Esophagus mucosa (tissue), 1 donor: ENCODE measurements around the gene BIRC7. TPM values are rescaled to one million over a fixed set of nuclear protein-coding genes. Genes with fewer than 3 reads are reported as not detected.
"Not testable (repeated sequence)": the region's sequence is repeated elsewhere in the genome, so short reads cannot be mapped to it uniquely, and the experiment has no call there.

Source experiments
- ATAC-seq: fragments of 200-7000 bp; cut with Tn5 transposase; one replicate; pipeline ENCODE4 v1.9.1; 2020
- total RNA-seq: library from RNA; stranded (reverse); gene quantifications from one replicate; pipeline ENCODE4 v1.2.4, GENCODE V29; 2023
- donor health status: DM: yes; HTN: yes; CAD: no.

Gene BIRC7
- total RNA-seq, 1 donor from 2014 or later: not detected

DNA sequence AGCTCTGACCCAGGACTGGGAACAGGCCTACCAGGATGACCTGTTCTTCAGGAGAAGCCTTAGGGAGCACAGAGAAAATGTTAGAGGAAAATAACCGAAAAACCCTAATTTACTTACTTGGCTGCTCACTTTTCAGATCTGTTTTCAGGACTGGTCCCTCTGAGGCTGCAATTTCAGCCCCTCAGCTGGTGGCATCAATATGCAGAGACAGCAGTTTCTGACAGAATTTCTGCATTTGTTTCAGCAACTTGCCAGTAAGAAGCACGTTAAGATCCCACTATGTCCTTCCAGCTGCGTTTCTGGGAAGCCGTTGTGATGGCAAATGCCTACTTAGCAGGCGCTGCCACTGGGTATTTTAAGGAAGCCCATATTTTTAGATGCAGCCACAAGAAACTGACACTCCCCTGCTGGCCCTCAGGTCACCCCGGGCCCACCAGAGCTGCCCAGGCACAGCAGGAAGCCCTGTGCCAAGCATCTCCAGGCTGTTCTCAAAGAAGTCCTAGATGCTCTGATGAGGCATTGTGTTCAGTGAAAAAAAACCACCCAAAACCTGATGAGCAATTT, 27.3 kb upstream of the BIRC7 start:
- no peak for ATAC-seq

DNA sequence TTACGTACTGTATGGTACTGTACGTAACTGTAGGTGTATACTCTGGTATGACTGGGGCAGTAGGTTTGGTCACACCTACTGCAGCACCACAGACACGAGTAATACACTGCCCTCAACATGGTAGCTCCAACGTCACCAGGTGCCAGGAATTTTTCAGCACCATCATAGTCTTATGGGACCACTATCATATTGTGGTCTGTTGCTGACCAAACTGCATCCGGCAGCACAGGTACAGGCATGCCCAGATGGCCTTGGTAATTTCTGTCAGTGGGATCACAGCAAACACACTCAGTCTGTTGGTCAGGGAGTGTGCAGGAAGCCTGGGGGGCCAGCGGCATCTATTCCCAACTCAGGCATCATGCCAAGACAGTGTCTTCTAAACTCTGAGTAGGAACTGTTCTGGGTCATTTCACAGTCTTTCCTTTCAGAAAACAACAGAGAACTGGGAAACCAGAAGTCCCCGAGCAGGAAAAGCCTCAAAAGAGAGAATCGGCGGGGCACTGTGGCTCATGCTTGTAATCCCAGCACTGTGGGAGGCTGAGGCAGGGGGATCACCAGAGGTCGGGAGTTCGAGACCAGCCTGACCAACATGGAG, 25.6 kb upstream of the BIRC7 start:
- no peak for ATAC-seq

DNA sequence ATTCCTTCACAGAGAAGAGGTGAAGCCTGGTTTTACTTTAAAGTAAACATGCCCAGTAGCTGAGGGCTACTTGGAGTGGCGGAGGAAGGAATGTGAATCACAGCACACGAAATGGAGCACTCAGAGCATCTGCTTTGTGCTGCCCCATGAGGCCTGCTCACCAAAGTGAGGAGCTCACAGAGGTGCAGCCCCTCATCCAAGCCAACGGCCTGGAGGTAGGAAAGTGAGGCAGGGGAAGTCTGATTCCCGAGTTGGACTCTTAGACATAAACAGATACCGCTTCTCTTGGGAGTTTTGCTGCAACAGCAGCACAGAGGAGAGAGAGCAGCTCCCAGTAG, 23.3 kb upstream of the BIRC7 start:
- ATAC-seq: no peak

DNA sequence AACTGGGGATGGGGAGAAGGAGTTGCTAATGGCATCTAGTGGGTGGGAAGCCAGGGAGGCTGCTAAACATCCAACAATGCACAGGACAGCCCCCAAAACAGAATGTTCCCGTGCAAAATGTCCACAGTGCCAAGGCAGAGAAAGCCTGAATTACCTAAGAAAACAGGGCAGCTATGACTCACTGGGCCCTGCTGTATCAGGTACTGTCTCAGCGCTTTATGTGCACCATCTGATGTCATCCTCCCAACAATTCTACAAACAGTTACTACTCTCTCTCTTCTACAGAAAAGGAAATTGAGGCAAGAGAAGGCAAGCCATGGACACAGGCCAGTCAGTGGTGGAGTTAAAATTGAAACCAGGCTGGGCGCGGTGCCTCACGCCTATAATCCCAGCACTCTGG, 22.9 kb upstream of the BIRC7 start:
- peak; percentile 32 for ATAC-seq

DNA sequence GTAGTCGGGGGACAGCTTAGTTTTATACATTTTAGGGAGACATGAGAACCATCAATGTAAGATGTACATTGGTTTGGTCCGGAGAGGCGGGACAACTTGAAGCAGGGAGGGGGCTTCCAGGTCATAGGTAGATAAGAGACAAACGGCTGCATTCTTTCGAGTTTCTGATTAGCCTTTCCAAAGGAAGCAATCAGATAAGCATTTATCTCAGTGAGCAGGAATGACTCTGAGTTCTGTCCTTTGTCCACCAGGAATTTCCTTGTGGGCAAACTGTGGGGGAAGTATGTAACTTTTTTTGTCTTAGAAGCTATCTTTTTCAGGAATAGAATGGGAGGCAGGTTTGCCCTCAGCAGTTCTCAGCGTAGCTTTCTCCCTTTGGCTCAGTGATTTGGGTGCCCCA, 21.2 kb upstream of the BIRC7 start:
- ATAC-seq: no peak

DNA sequence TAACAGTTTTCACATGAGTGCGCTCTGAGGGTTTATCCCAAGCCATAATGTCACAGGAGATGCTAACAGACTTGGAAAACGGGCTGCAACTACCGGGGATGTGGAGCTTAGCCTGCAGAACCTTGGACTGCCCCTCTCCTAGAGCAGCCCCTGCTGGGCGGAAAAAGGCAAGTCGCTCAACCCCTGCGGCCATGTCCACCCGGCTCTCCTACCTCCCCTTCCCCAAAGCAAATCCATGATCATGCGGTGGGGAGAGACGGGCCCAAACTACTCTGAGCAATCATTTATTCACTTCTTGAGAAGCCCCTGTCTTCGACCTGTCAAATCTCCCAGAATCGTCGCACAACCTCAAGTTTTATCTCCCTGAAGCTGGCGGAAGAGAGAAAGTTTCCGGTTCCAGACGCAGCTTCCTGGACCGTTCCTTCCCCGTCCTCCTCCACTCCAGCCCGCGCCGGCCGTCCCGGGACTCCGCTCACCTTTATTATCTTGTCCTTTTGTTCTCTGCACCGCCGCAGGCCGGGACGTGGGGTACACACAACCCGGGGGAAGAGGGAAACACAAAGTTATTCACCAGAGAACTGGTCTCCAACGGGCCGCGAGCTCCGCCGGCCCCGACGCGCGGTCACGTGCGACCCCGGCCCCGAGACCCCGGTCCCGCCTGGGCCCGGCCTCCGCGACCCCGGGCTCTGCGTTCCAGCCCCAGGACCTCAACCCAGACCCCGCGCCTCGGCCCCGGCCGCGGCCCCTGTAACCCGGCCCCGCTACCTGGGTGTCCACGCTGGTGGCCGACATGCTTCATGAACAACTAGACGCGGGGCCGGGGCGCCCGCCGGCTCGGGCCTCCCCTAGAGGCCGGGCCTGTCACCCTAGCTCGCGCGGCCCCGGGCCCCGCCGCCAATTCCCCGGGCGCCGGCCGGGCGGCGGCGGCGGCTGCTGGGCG, 20.3 kb upstream of the BIRC7 start:
- ATAC-seq: peak; percentile 4

DNA sequence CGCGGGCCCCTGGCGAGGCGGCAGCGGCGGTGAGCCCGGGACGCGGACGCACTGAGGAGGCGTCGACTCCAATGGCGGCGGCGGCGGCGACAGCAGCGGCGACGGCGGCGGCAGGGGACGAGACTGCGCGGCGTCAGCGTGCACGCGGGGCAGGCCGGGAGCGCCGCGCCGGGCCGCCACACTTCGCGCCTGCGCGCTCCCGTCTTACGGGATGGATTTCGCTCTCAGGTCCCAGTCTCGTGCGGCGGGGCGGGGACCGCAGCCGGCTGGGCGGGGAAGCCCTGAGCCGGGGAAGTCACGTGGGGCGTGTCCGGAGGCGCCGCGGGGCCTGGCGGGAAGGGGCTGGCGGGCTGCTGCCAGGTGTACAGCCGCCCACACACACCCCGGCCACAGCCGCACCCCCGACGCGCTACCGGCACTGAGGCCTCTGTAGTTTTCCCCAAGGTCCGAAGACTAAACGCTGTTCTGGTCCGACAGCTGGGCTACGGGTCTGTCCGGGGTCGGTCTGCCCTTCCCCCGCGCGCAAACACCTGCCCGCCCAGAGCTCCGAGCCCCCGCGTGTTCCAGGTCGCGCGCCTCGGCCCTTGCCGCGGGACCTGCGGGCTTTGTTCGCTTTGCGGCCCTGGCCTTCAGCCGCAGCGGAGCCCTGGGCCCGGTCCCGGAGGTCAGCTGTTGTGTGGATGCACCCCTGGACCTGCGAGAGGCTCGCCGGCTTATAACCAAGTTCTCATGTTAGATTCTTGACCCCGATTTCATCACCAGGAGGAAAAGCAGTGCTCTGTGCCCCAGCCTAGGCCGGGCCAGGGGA, 19.5 kb upstream of the BIRC7 start, which contains the start of gene YTHDF1:
Gene YTHDF1 (minus strand): TSS at position 91 of the 808 bp plus-strand sequence. CDS start 239 bp downstream, outside the sequence.
- peak; percentile 96 for ATAC-seq

DNA sequence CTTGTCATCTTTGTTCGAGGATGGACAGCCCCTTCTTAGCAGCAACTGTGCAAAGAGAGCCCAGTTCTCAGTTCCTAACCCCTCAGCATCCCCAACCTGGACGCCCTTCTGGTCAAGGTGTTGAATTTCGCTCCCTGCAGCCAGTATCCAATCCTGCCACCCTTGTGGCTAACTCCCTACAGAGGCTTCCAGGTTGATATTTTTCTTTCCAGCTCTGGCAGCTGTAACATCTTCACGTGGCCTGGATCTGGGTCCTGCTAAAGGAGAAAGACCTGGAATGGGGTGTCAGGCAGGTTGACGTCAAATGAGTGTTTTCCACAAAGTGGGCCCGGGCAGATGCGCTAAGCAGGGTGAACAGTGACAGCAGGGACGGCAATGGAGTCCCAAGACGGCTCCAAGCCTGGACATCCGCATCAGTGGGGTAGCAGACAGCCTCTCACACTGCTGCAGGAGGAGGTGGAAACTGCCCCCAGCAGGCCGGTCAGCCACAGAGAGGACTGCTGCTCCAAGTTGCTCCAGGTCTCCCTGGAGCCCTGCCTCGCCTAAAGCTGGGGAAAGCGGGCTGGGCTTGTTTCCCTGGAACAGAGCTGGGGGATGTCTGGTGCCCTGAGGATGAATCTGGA, 18.7 kb upstream of the BIRC7 start:
- ATAC-seq: no peak

DNA sequence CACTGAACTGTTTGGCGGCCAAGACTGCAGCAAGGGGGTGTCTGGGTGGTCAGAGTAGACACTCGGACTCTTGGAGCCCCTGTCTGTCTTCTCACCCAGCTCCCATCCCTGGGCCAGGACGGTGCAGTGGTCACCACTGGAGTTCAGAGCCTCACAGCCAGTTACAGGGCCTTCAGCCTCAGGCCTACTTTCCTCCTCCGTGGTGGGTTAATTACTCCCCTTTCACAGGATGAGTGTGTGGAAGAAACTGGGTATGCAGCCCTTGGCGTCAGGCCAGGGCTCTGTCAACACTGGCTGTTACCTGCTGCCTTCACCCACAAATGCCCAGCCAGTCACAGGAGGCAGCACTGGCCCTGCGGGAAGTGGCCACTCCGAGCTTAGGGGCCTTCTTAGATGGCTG, 18.0 kb upstream of the BIRC7 start:
- no peak for ATAC-seq

DNA sequence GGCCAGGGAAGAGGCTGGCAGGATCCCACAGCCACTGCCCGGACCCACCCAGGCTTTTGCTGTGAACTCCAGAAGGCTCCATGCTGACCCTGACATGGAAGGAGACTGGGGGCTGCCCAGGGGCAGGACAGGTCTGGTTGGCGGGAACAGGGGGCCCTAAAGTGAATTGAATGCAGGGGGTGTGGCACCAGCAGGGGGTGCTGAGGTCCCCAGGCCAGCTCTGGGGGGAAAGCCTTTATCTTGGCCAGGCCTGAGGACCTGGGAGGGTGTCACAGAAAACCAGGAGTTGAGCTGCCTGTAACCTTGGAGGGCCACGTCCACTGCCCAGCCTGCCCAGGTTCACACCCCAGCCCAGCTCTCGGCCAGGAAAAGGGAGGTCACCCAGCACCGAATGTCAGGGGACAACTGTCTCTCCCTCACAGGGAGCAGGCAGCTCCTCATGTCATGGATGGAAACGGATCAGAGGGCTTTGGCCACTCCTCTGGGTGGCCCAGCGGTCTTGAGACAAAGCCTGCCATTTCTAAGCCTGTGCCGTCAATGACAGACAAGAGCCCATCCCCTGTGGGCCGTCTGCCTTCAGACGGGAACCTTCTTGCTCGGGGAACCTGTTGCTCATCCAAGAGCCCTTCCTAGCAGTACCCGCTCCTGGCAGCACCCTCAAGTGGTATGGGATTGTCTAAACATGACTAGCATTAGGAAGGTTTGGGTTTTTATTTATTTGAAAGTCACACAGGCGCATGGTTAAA, 16.8 kb upstream of the BIRC7 start:
- no peak for ATAC-seq

DNA sequence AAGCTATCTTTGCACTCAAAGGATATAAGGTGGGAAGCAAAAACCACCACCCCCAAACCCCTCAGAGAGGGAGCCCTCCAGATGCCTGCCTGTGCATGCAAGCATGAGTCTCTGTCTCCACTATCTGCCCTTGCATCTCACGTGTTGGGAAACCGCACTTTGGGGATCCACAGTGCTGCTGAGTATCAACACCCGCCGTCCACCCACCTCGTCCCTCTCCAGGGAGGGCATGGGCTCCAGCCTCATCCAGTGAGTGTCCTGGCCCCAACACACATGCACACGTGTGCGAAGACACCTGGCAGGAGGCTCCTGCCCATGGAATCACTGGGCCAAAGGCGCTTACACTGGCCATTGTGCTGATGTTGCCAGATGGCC, 16.3 kb upstream of the BIRC7 start:
- ATAC-seq: no peak

DNA sequence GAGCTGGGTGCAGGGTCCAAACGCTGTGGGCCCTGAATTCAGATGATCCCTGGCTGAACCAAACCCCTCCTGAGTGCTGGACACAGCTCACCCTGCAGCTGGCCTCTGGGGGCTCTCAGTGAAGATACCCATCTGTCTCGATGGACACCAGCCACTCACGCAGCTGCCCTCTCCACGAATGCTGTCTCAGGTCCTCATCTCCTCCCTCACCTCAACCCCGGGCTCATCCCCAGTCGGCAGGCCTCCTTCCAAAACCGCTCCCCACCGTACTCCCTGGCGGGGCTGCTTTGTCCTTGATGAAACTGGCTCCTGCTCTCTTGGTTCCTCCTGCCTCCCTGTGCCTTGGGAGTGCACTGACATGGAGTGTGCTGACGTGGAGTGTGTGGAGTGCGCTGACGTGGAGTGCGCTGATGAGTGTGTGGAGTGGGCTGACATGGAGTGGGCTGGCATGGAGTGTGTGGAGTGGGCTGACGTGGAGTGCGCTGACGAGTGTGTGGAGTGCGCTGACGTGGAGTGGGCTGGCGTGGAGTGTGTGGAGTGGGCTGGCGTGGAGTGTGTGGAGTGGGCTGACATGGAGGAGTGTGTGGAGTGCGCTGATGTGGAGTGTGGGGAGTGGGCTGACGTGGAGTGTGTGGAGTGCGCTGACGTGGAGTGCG, 15.7 kb upstream of the BIRC7 start:
- no peak for ATAC-seq

DNA sequence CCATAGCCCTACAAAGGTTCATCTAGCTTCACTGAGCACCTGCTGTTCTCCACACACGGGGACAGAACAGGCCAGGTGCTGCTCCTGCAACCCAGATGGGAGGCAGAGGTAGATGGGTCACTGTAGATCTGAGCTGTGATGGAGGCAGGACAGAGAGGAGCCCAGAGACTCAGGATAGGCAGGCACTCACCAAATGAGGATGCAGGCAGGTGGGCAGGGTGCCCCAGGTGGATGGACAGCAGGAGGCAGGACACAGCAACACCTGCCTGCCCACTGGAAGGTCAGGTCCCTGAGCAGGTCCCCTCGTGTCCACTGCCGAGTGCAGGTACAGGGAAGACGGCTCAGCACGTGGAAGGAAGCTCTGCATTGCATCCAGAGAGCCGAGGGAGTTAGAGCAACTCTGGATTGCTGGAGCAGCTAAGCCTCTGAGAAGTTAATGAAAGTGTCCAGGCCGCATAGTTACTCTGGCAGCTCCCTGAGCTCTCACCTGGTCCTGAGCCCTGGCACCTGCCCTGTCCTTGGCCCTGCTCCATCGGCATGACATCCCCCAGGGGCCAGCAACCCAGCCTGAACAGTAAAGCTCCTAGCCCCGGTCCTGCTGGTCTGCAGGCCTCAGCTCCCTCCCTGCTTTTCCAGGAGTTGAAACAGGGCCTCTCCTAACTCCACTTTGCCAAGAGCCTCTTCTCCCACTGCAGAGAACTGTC, 14.9 kb upstream of the BIRC7 start:
- ATAC-seq: no peak

DNA sequence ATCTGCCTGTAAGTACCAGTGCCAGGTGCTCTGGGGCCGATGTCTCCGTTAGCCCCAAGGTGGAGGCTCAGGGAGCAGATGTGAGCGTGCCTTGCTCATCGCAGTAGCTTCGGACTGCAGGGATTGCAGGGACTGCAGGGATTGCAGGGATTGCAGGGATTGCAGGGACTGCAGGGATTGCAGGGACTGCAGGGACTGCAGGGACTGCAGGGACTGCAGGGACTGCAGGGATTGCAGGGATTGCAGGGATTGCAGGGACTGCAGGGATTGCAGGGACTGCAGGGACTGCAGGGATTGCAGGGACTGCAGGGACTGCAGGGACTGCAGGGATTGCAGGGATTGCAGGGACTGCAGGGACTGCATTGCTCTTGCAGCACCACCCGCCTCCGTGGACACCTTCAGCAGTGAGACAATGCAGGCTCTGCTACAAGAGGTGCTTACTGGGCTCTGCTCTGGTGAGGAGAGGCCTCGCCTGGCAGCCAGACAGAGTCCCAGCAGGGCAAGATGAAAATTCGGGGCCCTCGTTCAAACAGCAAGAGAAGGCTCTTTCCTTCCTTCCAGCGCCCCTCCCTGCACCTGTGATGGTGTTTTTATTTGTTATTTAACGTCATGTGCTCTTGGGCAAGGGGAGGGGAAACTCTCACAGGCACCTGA, 14.2 kb upstream of the BIRC7 start:
- ATAC-seq: not testable (repeated sequence)

DNA sequence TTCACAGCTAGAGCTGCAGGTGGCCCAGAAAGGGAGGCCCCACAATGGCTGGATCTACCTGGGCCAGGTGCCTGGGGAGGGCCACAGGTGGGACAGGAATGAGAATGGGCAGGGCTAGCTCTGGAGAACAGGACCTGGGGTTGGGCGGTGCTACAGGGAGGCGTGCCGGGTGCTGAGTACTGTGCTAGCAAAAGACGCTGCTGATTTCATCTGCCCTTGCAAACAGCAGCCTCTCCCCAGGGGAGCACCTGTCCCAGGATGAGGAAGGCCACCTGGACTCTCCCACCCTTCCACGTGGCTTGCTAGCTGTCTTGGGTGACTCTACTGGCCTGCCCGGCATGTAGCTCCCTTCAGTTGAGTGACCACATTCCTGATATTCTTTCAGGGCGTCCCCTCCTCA, 13.2 kb upstream of the BIRC7 start:
- no peak for ATAC-seq

DNA sequence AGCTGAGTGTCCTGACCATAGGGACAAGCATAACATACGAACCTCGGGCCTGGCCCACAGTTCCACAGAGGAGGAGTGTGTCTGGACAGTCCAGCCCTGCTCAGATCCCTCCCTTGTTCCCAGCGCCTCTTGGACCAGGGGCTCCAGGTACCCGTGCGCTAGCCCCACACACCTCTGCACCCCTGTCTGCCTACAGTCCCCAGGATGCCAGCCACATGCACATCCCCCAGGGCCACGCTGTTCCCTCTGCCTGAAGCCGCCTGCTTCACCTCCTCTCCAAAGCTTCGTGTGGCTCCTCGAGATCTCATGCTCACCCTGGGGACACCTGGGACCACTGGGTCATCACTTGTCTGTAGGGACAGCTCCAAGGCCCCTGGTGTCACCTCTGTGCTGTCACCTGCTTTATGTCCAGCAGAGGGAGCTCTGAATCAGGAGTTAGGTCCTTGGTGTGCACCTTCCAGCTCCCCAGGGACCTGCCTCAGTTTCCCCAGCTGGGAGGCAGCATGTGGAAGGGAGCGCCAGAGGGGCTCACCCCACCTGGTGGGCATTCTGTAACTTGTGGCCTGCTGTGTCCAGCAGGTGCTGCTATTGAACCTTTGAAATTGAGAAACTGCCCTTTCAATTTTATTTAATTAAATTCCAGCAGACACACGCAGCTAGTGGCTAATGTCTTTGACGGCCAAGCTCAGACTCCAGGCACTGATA, 12.4 kb upstream of the BIRC7 start:
- ATAC-seq: peak; percentile 33

DNA sequence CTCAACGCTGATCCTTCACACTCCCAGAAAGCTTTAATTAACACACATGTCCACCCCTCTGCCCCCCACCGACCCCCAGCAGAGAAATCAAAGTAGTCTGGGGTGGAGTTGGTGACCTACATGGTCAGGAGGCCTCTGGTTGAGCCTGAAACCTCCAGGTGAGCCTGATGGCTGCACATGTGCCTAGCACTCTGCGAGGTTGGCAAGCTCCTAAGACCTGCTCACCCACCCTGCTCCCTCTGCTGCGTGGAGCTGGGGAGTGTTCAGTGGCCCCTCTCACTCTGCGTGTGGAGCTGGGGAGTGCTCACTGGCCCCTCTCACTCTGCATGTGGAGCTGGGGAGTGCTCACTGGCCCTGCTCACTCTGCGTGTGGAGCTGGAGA, 11.9 kb upstream of the BIRC7 start:
- no peak for ATAC-seq

DNA sequence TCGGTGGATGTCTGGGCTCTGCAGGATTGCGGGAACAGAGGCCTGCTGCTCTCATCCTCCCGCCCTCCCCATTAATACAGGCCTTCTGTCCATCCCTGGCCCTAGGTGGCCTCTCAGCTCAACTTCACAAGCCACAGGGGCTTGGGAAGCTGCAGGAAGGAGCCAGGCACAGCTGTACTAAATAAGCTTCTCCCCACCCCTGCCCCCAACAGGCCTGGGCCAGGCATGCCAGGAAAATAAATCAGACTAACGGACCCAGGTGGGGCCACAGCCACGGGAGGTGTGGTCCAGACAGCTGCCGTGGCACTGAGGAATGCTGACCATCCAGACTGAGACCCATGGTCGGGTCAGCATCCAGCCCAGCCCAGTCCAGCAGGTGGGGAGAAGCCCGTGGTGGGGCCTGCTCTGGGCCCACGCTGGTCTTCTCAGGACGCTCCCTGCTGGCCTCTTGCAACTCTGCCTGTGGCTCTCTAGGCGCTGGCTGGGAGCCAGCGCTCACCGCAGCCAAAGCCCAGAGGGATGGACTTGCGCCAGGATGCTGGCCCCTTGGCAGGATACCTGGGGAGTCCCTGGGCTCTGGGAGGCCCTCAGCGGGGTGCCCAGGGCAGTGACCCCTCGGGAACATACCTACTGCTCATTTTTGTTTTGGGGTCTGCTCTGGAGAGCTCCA, 11.2 kb upstream of the BIRC7 start:
- peak; percentile 5 for ATAC-seq

DNA sequence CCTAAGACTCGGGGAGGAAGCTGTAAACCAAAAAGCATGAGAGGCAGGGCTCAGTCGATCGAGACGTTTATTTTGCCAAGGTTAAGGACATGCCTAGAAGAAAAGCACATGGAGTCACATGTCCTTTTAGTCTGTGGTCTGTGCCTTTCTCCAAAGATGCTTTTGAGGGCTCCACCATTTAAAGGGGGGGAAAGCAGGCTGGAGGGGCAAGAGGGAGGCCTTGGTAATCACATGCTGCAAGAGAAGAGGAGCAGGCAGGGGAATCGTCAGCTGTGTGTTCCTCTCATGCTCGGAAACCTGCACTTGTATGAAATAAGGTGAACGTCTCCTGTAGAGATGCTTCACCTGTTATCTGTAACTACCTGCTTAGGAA, 10.6 kb upstream of the BIRC7 start:
- no peak for ATAC-seq
